Measurements from ENCODE around the gene APBB1IP.

DNA sequence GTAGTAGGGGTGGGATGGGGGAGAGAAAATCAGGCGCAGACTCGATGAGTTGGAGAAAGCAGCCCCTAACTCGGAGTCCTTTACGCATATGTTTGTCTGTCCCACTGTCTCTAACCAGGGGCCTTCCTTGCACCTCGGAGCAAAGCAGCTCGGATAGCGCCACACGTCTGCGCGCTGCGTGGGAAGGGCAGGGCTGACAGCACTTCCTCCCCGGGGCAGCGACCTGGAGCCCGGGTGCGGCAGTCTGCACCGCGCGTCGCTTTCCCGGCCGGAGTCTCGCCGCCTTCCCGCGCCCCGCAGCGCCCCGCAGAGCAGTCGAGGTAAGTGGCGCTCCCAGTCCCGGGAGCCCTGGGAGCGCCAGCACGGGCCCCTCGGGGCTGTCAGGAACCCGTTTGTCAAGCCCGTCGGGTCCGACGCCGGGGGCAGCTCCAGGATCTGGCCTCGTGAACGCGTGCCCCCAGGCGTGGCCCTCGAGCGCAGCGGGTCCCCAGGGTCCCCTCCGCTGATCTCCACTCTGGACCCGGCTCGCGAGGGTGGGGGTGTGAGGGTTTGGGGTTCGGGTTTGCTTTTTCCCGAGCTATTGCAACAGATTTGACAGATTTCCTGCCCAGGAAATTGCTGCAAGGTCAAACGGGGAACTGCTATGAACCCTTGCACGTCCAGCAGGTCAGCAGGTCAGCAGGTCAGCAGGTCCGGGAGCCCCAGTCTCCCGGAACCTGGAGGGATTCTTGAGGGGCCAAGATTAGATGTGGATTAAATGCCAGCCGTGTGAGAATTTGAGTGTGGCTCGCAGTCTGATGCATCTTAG lies 597 bp downstream of the APBB1IP start:
- TF ChIP-seq POLR2A (IDR thresholded peaks at IDR 0.05) = no peak
- TF ChIP-seq, protein P1, sequence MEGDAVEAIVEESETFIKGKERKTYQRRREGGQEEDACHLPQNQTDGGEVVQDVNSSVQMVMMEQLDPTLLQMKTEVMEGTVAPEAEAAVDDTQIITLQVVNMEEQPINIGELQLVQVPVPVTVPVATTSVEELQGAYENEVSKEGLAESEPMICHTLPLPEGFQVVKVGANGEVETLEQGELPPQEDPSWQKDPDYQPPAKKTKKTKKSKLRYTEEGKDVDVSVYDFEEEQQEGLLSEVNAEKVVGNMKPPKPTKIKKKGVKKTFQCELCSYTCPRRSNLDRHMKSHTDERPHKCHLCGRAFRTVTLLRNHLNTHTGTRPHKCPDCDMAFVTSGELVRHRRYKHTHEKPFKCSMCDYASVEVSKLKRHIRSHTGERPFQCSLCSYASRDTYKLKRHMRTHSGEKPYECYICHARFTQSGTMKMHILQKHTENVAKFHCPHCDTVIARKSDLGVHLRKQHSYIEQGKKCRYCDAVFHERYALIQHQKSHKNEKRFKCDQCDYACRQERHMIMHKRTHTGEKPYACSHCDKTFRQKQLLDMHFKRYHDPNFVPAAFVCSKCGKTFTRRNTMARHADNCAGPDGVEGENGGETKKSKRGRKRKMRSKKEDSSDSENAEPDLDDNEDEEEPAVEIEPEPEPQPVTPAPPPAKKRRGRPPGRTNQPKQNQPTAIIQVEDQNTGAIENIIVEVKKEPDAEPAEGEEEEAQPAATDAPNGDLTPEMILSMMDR (IDR thresholded peaks at IDR 0.05) = no peak

Data from uterus (tissue), 2 donors.